Duodenal mucosa (tissue), 2 donors: ENCODE measurements around the gene HOXD3.

Experiments
- H3K27ac ChIP-seq: one replicate; pipeline ENCODE4 v1.7.0; 2013; ENCODE audit warnings: low read depth, low read length
- H3K27me3 ChIP-seq, 2 donors: one replicate each; pipeline ENCODE4 v1.7.0; 2013; ENCODE audit warnings: low read length in 2 of 2, control low read depth in 1 of 2; ENCODE audit not compliant: insufficient read depth in 2 of 2, control insufficient read depth in 1 of 2
- H3K36me3 ChIP-seq, 2 donors: one replicate each; pipeline ENCODE4 v1.7.0; 2013; ENCODE audit warnings: low read length in 2 of 2, control low read depth in 1 of 2; ENCODE audit not compliant: insufficient read depth in 2 of 2, control insufficient read depth in 1 of 2
- H3K4me1 ChIP-seq, 2 donors: one replicate each; pipeline ENCODE4 v1.7.0; 2013; ENCODE audit warnings: low read length in 2 of 2, control low read depth in 1 of 2; ENCODE audit not compliant: insufficient read depth in 2 of 2, control insufficient read depth in 1 of 2
- H3K4me3 ChIP-seq, 2 donors: one replicate each; pipeline ENCODE4 v1.7.0; 2013; ENCODE audit warnings: low read length in 2 of 2, low read depth in 1 of 2
- H3K9ac ChIP-seq, 2 donors: one replicate each; pipeline ENCODE4 v1.7.0; 2013; ENCODE audit warnings: low read length in 2 of 2, low read depth in 1 of 2
- H3K9me3 ChIP-seq, 2 donors: one replicate each; pipeline ENCODE4 v1.7.0; 2013; ENCODE audit warnings: low read length in 2 of 2, control low read depth in 1 of 2; ENCODE audit not compliant: control insufficient read depth in 1 of 2

HOXD3 gene

DNA sequence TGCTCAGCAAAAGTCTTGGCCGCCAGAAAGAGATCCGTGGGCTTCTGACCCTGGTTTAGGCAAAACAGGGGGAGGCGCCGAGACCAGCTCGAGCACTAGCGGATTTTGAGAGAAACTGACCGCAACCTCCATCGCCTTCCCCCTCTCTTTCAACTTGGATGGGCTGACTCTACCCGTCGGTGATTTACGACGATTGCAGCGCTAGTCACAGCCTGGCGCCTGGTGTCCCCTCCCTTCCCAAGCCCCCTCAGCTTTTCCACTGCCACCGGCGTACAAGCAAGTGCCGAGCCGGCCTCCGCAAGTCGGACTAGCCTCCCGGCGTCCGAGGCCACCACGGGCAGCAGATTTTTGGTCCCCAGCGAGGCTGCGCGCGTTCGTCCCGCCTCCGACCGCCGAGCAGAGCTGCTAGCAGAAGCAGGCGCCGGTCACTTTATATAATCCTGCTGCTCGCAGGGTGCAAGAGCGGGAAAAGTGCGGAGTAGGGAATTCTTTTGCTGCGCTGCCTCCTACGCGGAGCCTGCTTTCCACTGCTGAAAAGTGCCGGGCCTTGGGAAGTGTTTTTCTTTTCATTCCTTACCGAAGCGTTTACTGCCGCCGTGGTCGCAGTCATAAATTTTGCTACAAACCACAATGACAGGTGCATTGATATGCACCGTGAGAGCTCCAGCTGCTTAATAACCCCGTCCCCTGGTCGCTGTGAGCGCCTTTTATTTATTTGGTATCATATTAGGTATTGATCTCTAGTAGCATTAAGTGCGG, 7.7 kb downstream of the HOXD3 start:
- H3K9me3 ChIP-seq, result no peaks in the 10 kb centered on the region
- no peaks in the 10 kb centered on the region for H3K4me1 ChIP-seq
- peaks cover 79 to 89% of the 10 kb centered on the region in 2 donors for H3K27me3 ChIP-seq
- no peak overlapping the region for H3K4me3 ChIP-seq
- H3K36me3 ChIP-seq, result no peaks in the 10 kb centered on the region
- H3K27ac ChIP-seq, result no peak overlapping the region
- H3K9ac ChIP-seq, result no peak overlapping the region

- H3K9ac ChIP-seq, result no peak overlapping the region
- peaks cover 78 to 89% of the 10 kb centered on the region in 2 donors for H3K27me3 ChIP-seq
- H3K36me3 ChIP-seq, result no peaks in the 10 kb centered on the region
- no peaks in the 10 kb centered on the region for H3K4me1 ChIP-seq
- H3K27ac ChIP-seq, result no peak overlapping the region
- no peaks in the 10 kb centered on the region for H3K9me3 ChIP-seq
- no peak overlapping the region for H3K4me3 ChIP-seq
Observed at GRCh38 chr2:176165370-176166050, 8.4 kb downstream of the HOXD3 start.

- Histone ChIP-seq H3K36me3 (no peaks in the 10 kb centered on the region), H3K4me1 (no peaks in the 10 kb centered on the region), H3K27ac (no peak overlapping the region), H3K4me3 (no peak overlapping the region), H3K9ac (no peak overlapping the region), H3K27me3 (peaks cover 78 to 89% of the 10 kb centered on the region in 2 donors), H3K9me3 (no peaks in the 10 kb centered on the region)
Observed at GRCh38 chr2:176166272-176166671, 9.2 kb downstream of the HOXD3 start.

GRCh38 chr2:176167398-176167797, 10.3 kb downstream of the HOXD3 start:
- peaks cover 78 to 86% of the 10 kb centered on the region in 2 donors for H3K27me3 ChIP-seq

DNA sequence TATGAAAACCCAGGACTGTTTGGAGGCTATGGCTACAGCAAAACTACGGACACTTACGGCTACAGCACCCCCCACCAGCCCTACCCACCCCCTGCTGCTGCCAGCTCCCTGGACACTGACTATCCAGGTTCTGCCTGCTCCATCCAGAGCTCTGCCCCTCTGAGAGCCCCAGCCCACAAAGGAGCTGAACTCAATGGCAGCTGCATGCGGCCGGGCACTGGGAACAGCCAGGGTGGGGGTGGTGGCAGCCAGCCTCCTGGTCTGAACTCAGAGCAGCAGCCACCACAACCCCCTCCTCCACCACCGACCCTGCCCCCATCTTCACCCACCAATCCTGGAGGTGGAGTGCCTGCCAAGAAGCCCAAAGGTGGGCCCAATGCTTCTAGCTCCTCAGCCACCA, 12.1 kb downstream of the HOXD3 start:
- Histone ChIP-seq H3K27ac (peak overlapping the region; percentile 13), H3K4me3 (no peak overlapping the region), H3K36me3 (no peaks in the 10 kb centered on the region), H3K9me3 (no peaks in the 10 kb centered on the region), H3K4me1 (no peaks in the 10 kb centered on the region), H3K27me3 (peaks cover 77 to 88% of the 10 kb centered on the region in 2 donors), H3K9ac (no peak overlapping the region)

More at GRCh38 chr2:176167398-176167797, 10.3 kb downstream of the HOXD3 start:
- H3K4me1 ChIP-seq, result no peaks in the 10 kb centered on the region
- no peak overlapping the region for H3K9ac ChIP-seq
- H3K9me3 ChIP-seq, result no peaks in the 10 kb centered on the region
- no peak overlapping the region for H3K4me3 ChIP-seq
- H3K27ac ChIP-seq, result no peak overlapping the region
- no peaks in the 10 kb centered on the region for H3K36me3 ChIP-seq

- Histone ChIP-seq H3K9me3 (no peaks in the 10 kb centered on the region), H3K27ac (no peak overlapping the region), H3K4me1 (no peaks in the 10 kb centered on the region), H3K27me3 (peaks cover 77 to 88% of the 10 kb centered on the region in 2 donors), H3K4me3 (no peak overlapping the region), H3K9ac (no peak overlapping the region), H3K36me3 (no peaks in the 10 kb centered on the region)
Observed at GRCh38 chr2:176169711-176170110, 12.6 kb downstream of the HOXD3 start.

GRCh38 chr2:176170602-176171305, 13.6 kb downstream of the HOXD3 start:
- Histone ChIP-seq H3K27ac (no peak overlapping the region), H3K9me3 (no peaks in the 10 kb centered on the region), H3K27me3 (peaks cover 77 to 88% of the 10 kb centered on the region in 2 donors), H3K36me3 (no peaks in the 10 kb centered on the region), H3K4me1 (no peaks in the 10 kb centered on the region), H3K4me3 (no peak overlapping the region), H3K9ac (no peak overlapping the region)

GRCh38 chr2:176171351-176172006, 14.4 kb downstream of the HOXD3 start:
- H3K27ac ChIP-seq, result no peak overlapping the region
- H3K4me1 ChIP-seq, result no peaks in the 10 kb centered on the region
- H3K4me3 ChIP-seq, result no peak overlapping the region
- peaks cover 77 to 88% of the 10 kb centered on the region in 2 donors for H3K27me3 ChIP-seq
- no peaks in the 10 kb centered on the region for H3K9me3 ChIP-seq
- no peaks in the 10 kb centered on the region for H3K36me3 ChIP-seq
- no peak overlapping the region for H3K9ac ChIP-seq

DNA sequence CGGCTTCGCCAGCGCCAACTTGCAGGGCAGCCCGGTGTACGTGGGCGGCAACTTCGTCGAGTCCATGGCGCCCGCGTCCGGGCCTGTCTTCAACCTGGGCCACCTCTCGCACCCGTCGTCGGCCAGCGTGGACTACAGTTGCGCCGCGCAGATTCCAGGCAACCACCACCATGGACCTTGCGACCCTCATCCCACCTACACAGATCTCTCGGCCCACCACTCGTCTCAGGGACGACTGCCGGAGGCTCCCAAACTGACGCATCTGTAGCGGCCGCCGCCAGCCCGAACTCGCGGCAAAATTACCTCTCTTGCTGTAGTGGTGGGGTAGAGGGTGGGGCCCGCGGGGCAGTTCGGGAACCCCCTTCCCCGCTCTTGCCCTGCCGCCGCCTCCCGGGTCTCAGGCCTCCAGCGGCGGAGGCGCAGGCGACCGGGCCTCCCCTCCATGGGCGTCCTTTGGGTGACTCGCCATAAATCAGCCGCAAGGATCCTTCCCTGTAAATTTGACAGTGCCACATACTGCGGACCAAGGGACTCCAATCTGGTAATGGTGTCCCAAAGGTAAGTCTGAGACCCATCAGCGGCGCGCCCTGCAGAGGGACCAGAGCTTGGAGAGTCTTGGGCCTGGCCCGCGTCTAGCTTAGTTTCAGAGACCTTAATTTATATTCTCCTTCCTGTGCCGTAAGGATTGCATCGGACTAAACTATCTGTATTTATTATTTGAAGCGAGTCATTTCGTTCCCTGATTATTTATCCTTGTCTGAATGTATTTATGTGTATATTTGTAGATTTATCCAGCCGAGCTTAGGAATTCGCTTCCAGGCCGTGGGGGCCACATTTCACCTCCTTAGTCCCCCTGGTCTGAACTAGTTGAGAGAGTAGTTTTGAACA, 15.1 kb downstream of the HOXD3 start:
- H3K9me3 ChIP-seq, result no peaks in the 10 kb centered on the region
- peaks cover 83 to 87% of the 10 kb centered on the region in 2 donors for H3K27me3 ChIP-seq
- H3K4me3 ChIP-seq, result no peak overlapping the region
- no peak overlapping the region for H3K9ac ChIP-seq
- H3K4me1 ChIP-seq, result no peaks in the 10 kb centered on the region
- no peak overlapping the region for H3K27ac ChIP-seq
- H3K36me3 ChIP-seq, result no peaks in the 10 kb centered on the region
